ENCODE results near the gene PANK1.

Gene PANK1

GRCh38 chr10:89553064-89553734, 91.8 kb downstream of the PANK1 start (continued):
- TF ChIP-seq ZBTB26 (tag by site-specific recombination; optimal IDR thresholded peaks at IDR 0.05) (no peak), ZNF529 (tag by site-specific recombination; IDR thresholded peaks at IDR 0.05; ENCODE audit: insufficient replicate concordance) (no peak), TSHZ1 (tag by site-specific recombination; IDR thresholded peaks at IDR 0.05; ENCODE audit: borderline replicate concordance) (0 out of 2 replicates have a peak, but pooled peaks have one; percentile 25), ZNF664 (tag by site-specific recombination; IDR thresholded peaks at IDR 0.05) (no peak), ZNF37A (tag by site-specific recombination; IDR thresholded peaks at IDR 0.05) (no peak), ZEB2 (tag by site-specific recombination; IDR thresholded peaks at IDR 0.05) (peak; percentile 62; the same call in 1 of the 2 replicates), ZNF639 (tag by site-specific recombination; IDR thresholded peaks at IDR 0.05) (no peak), ZBTB48 (tag by site-specific recombination; IDR thresholded peaks at IDR 0.05) (no peak), HOXC10 (CRISPR knock-in tag; IDR thresholded peaks at IDR 0.05) (no peak), BCL6B (tag by site-specific recombination; IDR thresholded peaks at IDR 0.05) (no peak), INSM2 (tag by site-specific recombination; IDR thresholded peaks at IDR 0.05) (peak; percentile 37; the same call in 1 of the 2 replicates), SALL2 (tag by site-specific recombination; IDR thresholded peaks at IDR 0.05; ENCODE audit: borderline replicate concordance) (no peak), ZSCAN5A (tag by site-specific recombination; IDR thresholded peaks at IDR 0.05) (no peak), HOXD13 (CRISPR knock-in tag; IDR thresholded peaks at IDR 0.05; ENCODE audit: borderline replicate concordance) (no peak), ZNF132 (tag by site-specific recombination; IDR thresholded peaks at IDR 0.05; ENCODE audit: borderline replicate concordance) (no peak), ZNF280D (tag by site-specific recombination; IDR thresholded peaks at IDR 0.05) (no peak), ZNF341 (tag by site-specific recombination; IDR thresholded peaks at IDR 0.05; ENCODE audit: low read depth) (no peak), ZNF354C (tag by site-specific recombination; IDR thresholded peaks at IDR 0.05; ENCODE audit: borderline replicate concordance, low read depth) (no peak), KLF1 (tag by site-specific recombination; IDR thresholded peaks at IDR 0.05) (no peak), ZNF223 (tag by site-specific recombination; IDR thresholded peaks at IDR 0.05) (no peak), ZFHX2 (tag by site-specific recombination; conservative IDR thresholded peaks at IDR 0.05) (no peak), SCRT2 (tag by site-specific recombination; IDR thresholded peaks at IDR 0.05) (no peak), GLI2 (tag by site-specific recombination; IDR thresholded peaks at IDR 0.05; ENCODE audit: borderline replicate concordance, low read depth) (no peak), GLIS1 (tag by site-specific recombination; IDR thresholded peaks at IDR 0.05) (no peak), ZNF660 (tag by site-specific recombination; IDR thresholded peaks at IDR 0.05) (peak; percentile 50; the same call in 1 of the 2 replicates)

Measured in HEK293 (cell line).